RCC 7860 (cell line): ENCODE data around the gene GPR146.

Source experiments
- DNase-seq: peaks from one replicate; pipeline ENCODE4 v3.0.0-alpha.2; 2015; ENCODE audit warnings: low spot score
- FAIRE-seq: peaks from 2 replicates; lab custom pipeline; 2012; peaks lifted over from hg19 to GRCh38; lab: Jason Lieb, UNC

Gene GPR146

GRCh38 chr7:1103789-1104515 lies 59.6 kb downstream of the GPR146 start:
- FAIRE-seq (no peak), DNase-seq (no peak)

DNA sequence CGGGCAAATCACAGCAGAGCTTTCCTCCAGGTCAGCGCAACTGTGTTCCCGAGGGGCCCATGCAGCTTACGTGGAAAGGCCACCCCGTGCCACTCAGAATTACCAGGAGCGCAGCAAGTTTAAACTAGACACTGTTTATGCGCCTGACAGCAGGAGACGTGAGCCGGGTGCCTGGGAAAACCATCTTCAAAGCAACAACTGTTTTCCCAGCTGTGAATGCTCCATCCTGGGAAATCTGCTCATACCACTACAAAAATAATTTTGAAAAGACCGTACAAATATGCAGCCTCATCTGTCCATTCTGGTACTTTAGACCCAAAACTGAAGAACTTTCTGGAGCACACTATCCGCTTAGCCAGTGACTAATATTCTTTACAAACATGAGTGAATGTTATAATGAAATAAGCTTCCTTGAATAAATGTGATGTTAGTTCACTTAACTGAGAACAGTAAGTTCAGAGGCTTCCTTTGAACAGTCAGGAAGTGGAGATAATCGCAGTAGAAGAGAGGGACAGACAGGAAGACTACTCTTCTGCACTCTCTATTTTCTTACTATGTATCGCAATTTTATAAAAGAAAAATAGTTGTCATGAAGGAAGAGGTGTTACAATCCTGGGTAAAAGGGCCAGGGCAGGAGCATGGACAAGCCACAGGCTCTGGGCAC lies 60.3 kb downstream of the GPR146 start:
- DNase-seq: no peak
- FAIRE-seq: no peak

DNA sequence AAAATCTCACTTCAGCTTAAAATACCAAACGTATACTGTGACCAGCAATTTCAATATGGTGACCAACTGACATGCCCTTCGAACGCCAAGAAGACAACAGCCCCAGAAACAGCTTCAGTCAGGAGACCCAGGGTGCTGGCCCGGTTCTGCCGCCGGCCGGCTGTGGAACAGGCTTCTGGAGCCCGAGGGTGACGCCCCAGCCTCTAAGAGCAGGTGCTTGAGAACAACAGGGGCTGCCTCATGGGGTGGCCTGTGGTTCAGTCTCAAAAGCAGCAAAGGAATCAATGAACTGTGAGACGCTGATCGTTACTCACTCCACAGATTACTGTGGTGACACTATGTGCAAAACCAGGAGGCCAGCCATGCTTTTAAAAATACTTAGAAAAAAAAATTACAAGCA lies 60.8 kb downstream of the GPR146 start:
- no peak for DNase-seq
- FAIRE-seq: no peak

- FAIRE-seq (no peak), DNase-seq (no peak)
These were observed 61.9 kb downstream of the GPR146 start for GRCh38 chr7:1106063-1106792.

DNA sequence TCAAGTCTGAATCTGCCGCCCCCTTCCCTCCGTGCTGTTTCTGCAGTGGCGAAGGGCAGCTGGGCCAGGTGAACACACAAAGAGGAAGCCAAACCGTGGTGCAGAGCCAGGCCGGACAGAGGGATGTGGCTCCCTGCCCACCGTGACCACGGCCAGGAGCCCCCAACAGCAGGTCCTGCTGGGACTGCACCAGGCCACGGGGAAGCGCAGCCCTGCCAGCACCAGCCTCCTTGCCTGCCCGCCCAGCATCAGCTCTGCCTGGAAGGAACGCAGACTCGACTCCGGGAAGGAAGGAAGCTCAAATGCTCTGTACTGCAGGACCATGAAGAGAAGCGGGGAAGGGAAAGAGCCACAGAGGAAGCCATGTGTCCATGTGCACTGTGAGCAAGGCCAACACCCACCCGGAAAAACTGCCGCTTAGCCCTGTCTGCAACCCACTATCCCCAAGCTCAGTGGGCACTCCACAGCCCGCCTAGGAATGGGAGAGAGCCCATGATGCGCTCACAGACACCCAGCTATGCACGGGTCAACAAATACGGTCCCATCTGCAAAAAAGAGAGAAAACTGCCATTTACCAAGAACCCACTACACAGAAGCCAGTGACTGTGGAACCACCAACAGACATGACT lies 62.6 kb downstream of the GPR146 start:
- no peak for FAIRE-seq
- no peak for DNase-seq

GRCh38 chr7:1108264-1108920 lies 64.0 kb downstream of the GPR146 start:
- DNase-seq: no peak
- no peak for FAIRE-seq
